Measurements from ENCODE around the gene GLIS1. TPM values are rescaled to one million over a fixed set of nuclear protein-coding genes. Genes with fewer than 3 reads are reported as not detected.

The GLIS1 gene
- total RNA-seq, 1 experiment from 2014 or later: 0.39 TPM

GRCh38 chr1:53580009-53580400, 159.0 kb downstream of the GLIS1 start:
- BruUV-seq (replicated peaks): no TSS peak
- Histone ChIP-seq H3K27me3 (ENCODE audit: insufficient read depth, low read length) (peaks cover 4% of the 10 kb centered on the region; the same call in 1 of the 2 replicates), H3K9me3 (ENCODE audit: control insufficient read depth in 1 of 2, insufficient read depth in 1 of 2, low read depth in 1 of 2, low read length in 2 of 2) (no peaks in the 10 kb centered on the region), H3K4me1 (ENCODE audit: control insufficient read depth in 1 of 2, insufficient read depth in 2 of 2, low read length in 2 of 2) (peaks cover 5 to 12% of the 10 kb centered on the region in 2 experiments; a peak in 2 of 4 replicates), H3K9me2 (ENCODE audit: insufficient read depth) (no peaks in the 10 kb centered on the region), H3K9ac (ENCODE audit: low read length) (no peak overlapping the region), H3K4me3 (replicated peaks in 1 of 2; ENCODE audit: low read depth in 1 of 2, low read length in 2 of 2) (no peak overlapping the region), H3K4me2 (ENCODE audit: low read length) (no peak overlapping the region), H3K27ac (ENCODE audit: low read depth, low read length) (no peak overlapping the region), H3K36me3 (ENCODE audit: control insufficient read depth in 1 of 2, insufficient read depth in 2 of 2, low read length in 2 of 2) (no peaks in the 10 kb centered on the region), H3K79me2 (ENCODE audit: insufficient read depth, low read length) (no peaks in the 10 kb centered on the region), H2AFZ (ENCODE audit: low read depth, low read length, poor library complexity, severe bottlenecking) (no peak overlapping the region), H4K20me1 (ENCODE audit: insufficient read depth) (no peaks in the 10 kb centered on the region)
- intact Hi-C loops (cut with micrococcal nuclease): no loop called here
- ATAC-seq (no peak), DNase-seq (ENCODE audit: low read depth, low spot score) (no peak)
- CTCF ChIA-PET: no interaction called here
- POLR2A ChIA-PET: no interaction called here
- TF ChIP-seq RAD21 (IDR thresholded peaks at IDR 0.05; ENCODE audit: low read depth) (no peak), ATF3 (IDR thresholded peaks at IDR 0.05) (no peak), ZNF274 (IDR thresholded peaks at IDR 0.05; ENCODE audit: low read depth, low read length) (no peak), POLR2A (IDR thresholded peaks at IDR 0.05; ENCODE audit: borderline replicate concordance, extremely low read depth, insufficient read depth, insufficient read length) (no peak), TCF7L2 (IDR thresholded peaks at IDR 0.05; ENCODE audit: borderline replicate concordance, extremely low read depth, insufficient read depth, insufficient read length) (no peak), CBX3 (IDR thresholded peaks at IDR 0.05; ENCODE audit: low read depth) (no peak), CTCF (IDR thresholded peaks at IDR 0.05 in 2 of 3, conservative IDR thresholded peaks at IDR 0.05 in 1 of 3; ENCODE audit: borderline replicate concordance in 1 of 3, insufficient read depth in 1 of 3, low read depth in 2 of 3, low read length in 2 of 3) (no peak), EGR1 (IDR thresholded peaks at IDR 0.05; ENCODE audit: low read depth) (no peak), POLR2AphosphoS5 (IDR thresholded peaks at IDR 0.05; ENCODE audit: low read depth, low read length) (no peak), EZH2phosphoT487 (IDR thresholded peaks at IDR 0.05; ENCODE audit: borderline replicate concordance) (no peak), YY1 (IDR thresholded peaks at IDR 0.05; ENCODE audit: extremely low read depth, insufficient replicate concordance, low read depth, low read length) (no peak), MAX (IDR thresholded peaks at IDR 0.05) (no peak), REST (IDR thresholded peaks at IDR 0.05; ENCODE audit: low read depth) (no peak), CEBPB (IDR thresholded peaks at IDR 0.05; ENCODE audit: low read depth) (no peak), JUND (IDR thresholded peaks at IDR 0.05) (no peak), ZBTB33 (IDR thresholded peaks at IDR 0.05; ENCODE audit: extremely low read depth, insufficient replicate concordance, low read length) (no peak), SIN3A (IDR thresholded peaks at IDR 0.05; ENCODE audit: low read depth) (no peak), FOSL1 (IDR thresholded peaks at IDR 0.05; ENCODE audit: low read depth) (no peak)
- RAD21 ChIA-PET (ENCODE audit: low non-redundant PET in 1 of 2, low total read pairs in 2 of 2, uncharacterized antibody in 2 of 2, unreplicated experiment in 2 of 2): no interaction called here
